IMR-90 (cell line): ENCODE results near the gene WDR1. TPM values are rescaled to one million over a fixed set of nuclear protein-coding genes. Genes with fewer than 3 reads are reported as not detected.
A peak's percentile ranks its signal among the peaks of the same experiment; 100 is the strongest.

ENCODE experiments used
- ATAC-seq: fragments of 200-7000 bp; cut with Tn5 transposase; 2 replicates; pipeline ENCODE4 v1.9.1; 2020; ENCODE audit warnings: low read depth, mild to moderate bottlenecking, moderate library complexity
- BruUV-seq: library from RNA; stranded (reverse); fragments of 400-500 nt; replicated peaks from 2 replicates; lab custom pipeline; 2021; lab: Mats Ljungman, UMichigan
- CTCF ChIA-PET: fragments of 300-600 bp; formaldehyde crosslinking; extraction: SDS; loops from one replicate; lab custom pipeline; 2021; ENCODE audit warnings: antibody characterized with exemption; lab: Yijun Ruan, JAX
- POLR2A ChIA-PET: fragments of 300-600 bp; sonication (Branson Sonifier 250); formaldehyde crosslinking; loops from one replicate; lab custom pipeline; 2022; ENCODE audit warnings: antibody characterized with exemption; ENCODE audit not compliant: unreplicated experiment; lab: Charles Lee
- DNase-seq: peaks from one replicate; pipeline ENCODE4 v3.0.0; 2013
- H2AFZ ChIP-seq: replicated peaks from 2 replicates; pipeline ENCODE3; 2013; ENCODE audit warnings: low read length, mild to moderate bottlenecking; ENCODE audit not compliant: poor library complexity
- H2AK5ac ChIP-seq: 2 replicates; pipeline ENCODE4 v1.6.1; 2013; ENCODE audit warnings: low read depth, low read length, inconsistent platforms
- H2AK9ac ChIP-seq: replicated peaks from 2 replicates; pipeline ENCODE3; 2013; ENCODE audit warnings: mild to moderate bottlenecking, low read depth, low read length, moderate library complexity; ENCODE audit not compliant: poor library complexity
- H2BK120ac ChIP-seq: 2 replicates; pipeline ENCODE4 v1.6.1; 2013; ENCODE audit warnings: low read depth, low read length, inconsistent platforms
- H2BK15ac ChIP-seq: 3 replicates; pipeline ENCODE4 v1.6.1; 2013; ENCODE audit warnings: low read depth, low read length, inconsistent platforms
- H2BK20ac ChIP-seq: 2 replicates; pipeline ENCODE4 v1.6.1; 2013; ENCODE audit warnings: low read depth, mild to moderate bottlenecking, inconsistent platforms, low read length, moderate library complexity
- H2BK5ac ChIP-seq: 2 replicates; pipeline ENCODE4 v1.6.1; 2013; ENCODE audit warnings: mild to moderate bottlenecking, low read depth, low read length, inconsistent platforms; ENCODE audit not compliant: poor library complexity, severe bottlenecking
- H3K14ac ChIP-seq: replicated peaks from 2 replicates; pipeline ENCODE4 v1.6.1; 2013; ENCODE audit warnings: low read depth, low read length, inconsistent platforms
- H3K18ac ChIP-seq: 2 replicates; pipeline ENCODE4 v1.6.1; 2013; ENCODE audit warnings: low read depth, low read length, control low read depth
- H3K23ac ChIP-seq: 2 replicates; pipeline ENCODE4 v1.6.1; 2013; ENCODE audit warnings: low read depth, low read length, inconsistent platforms
- H3K27ac ChIP-seq: 2 replicates; pipeline ENCODE4 v1.5.1; 2013; ENCODE audit warnings: mild to moderate bottlenecking, control low read depth, low read length; ENCODE audit not compliant: insufficient read depth
- H3K27me3 ChIP-seq: 2 replicates; pipeline ENCODE4 v1.6.1; 2013; ENCODE audit warnings: low read length; ENCODE audit not compliant: control insufficient read depth, insufficient read depth
- H3K36me3 ChIP-seq: 2 replicates; pipeline ENCODE4 v1.6.1; 2013; ENCODE audit warnings: low read length, mixed read lengths; ENCODE audit not compliant: control insufficient read depth, insufficient read depth
- H3K4ac ChIP-seq: 2 replicates; pipeline ENCODE4 v1.6.1; 2013; ENCODE audit warnings: low read depth, low read length, inconsistent platforms
- H3K4me1 ChIP-seq: 2 replicates; pipeline ENCODE4 v1.6.1; 2013; ENCODE audit warnings: low read length, mixed read lengths; ENCODE audit not compliant: control insufficient read depth, insufficient read depth
- H3K4me2 ChIP-seq: 2 replicates; pipeline ENCODE4 v1.6.1; 2013; ENCODE audit warnings: low read depth, mild to moderate bottlenecking, control low read depth, low read length, moderate library complexity
- H3K4me3 ChIP-seq: 2 replicates; pipeline ENCODE4 v1.5.1; 2013; ENCODE audit warnings: low read depth, mild to moderate bottlenecking, control low read depth, low read length, moderate library complexity; ENCODE audit not compliant: insufficient read depth
- H3K56ac ChIP-seq: 2 replicates; pipeline ENCODE4 v1.6.1; 2013; ENCODE audit warnings: low read length, inconsistent platforms; ENCODE audit not compliant: insufficient read depth; ENCODE audit errors: extremely low read depth
- H3K79me1 ChIP-seq, 2 experiments: 2 replicates each; pipeline ENCODE4 v1.6.1; 2013; ENCODE audit warnings: low read length in 2 of 2, inconsistent platforms in 1 of 2, low read depth in 1 of 2
- H3K9ac ChIP-seq: 2 replicates; pipeline ENCODE4 v1.6.1; 2013; ENCODE audit warnings: low read depth, low read length, control low read depth
- H3K9me1 ChIP-seq: 2 replicates; pipeline ENCODE4 v1.6.1; 2013; ENCODE audit warnings: low read length, inconsistent platforms; ENCODE audit not compliant: insufficient read depth
- H3K9me3 ChIP-seq: 2 replicates; pipeline ENCODE4 v1.6.1; 2013; ENCODE audit warnings: low read length; ENCODE audit not compliant: control insufficient read depth, insufficient read depth
- H4K20me1 ChIP-seq: 2 replicates; pipeline ENCODE4 v1.6.1; 2013; ENCODE audit warnings: low read length, inconsistent platforms; ENCODE audit not compliant: insufficient read depth
- H4K5ac ChIP-seq: 2 replicates; pipeline ENCODE4 v1.6.1; 2013; ENCODE audit warnings: mild to moderate bottlenecking, low read depth, low read length, control low read depth
- H4K8ac ChIP-seq, 2 experiments: 2 replicates each; pipeline ENCODE4 v1.6.1; 2013; ENCODE audit warnings: low read depth in 2 of 2, low read length in 2 of 2, control low read depth in 1 of 2, inconsistent platforms in 1 of 2
- H4K91ac ChIP-seq: 2 replicates; pipeline ENCODE4 v1.6.1; 2013; ENCODE audit warnings: low read depth, low read length, inconsistent platforms; ENCODE audit not compliant: insufficient read depth
- BHLHE40 ChIP-seq: fragments of 150-350 bp; IDR thresholded peaks from 2 replicates; pipeline ENCODE4 v1.6.1; 2016; ENCODE audit warnings: mild to moderate bottlenecking, low read depth, low read length
- CEBPB ChIP-seq: IDR thresholded peaks from 2 replicates; pipeline ENCODE4 v1.6.1; 2012; ENCODE audit warnings: low read depth, low read length, improper control_type of control experiment
- CHD1 ChIP-seq: IDR thresholded peaks from 2 replicates; pipeline ENCODE4 v1.6.1; 2012; ENCODE audit warnings: low read depth, low read length, improper control_type of control experiment
- FOS ChIP-seq: fragments of 150-350 bp; IDR thresholded peaks from 2 replicates; pipeline ENCODE4 v1.6.1; 2016; ENCODE audit warnings: low read depth, low read length
- MAFK ChIP-seq: IDR thresholded peaks from 2 replicates; pipeline ENCODE4 v1.6.1; 2012; ENCODE audit warnings: low read depth, low read length, improper control_type of control experiment
- MAZ ChIP-seq: IDR thresholded peaks from 2 replicates; pipeline ENCODE4 v1.6.1; 2012; ENCODE audit warnings: low read depth, mild to moderate bottlenecking, low read length, improper control_type of control experiment, moderate library complexity, borderline replicate concordance
- MXI1 ChIP-seq: IDR thresholded peaks from 2 replicates; pipeline ENCODE4 v1.6.1; 2012; ENCODE audit warnings: low read depth, mild to moderate bottlenecking, low read length, moderate library complexity, borderline replicate concordance
- NFE2L2 ChIP-seq: fragments of 150-350 bp; IDR thresholded peaks from 2 replicates; pipeline ENCODE4 v1.6.1; 2016; ENCODE audit warnings: low read depth, mild to moderate bottlenecking, low read length
- POLR2A ChIP-seq: IDR thresholded peaks from 2 replicates; pipeline ENCODE4 v1.6.1; 2012; ENCODE audit warnings: mild to moderate bottlenecking, low read depth, low read length
- RAD21 ChIP-seq: IDR thresholded peaks from 2 replicates; pipeline ENCODE4 v1.6.1; 2012; ENCODE audit warnings: low read length, improper control_type of control experiment
- RCOR1 ChIP-seq: IDR thresholded peaks from 2 replicates; pipeline ENCODE4 v1.6.1; 2012; ENCODE audit warnings: mild to moderate bottlenecking, low read length, improper control_type of control experiment; ENCODE audit not compliant: insufficient replicate concordance
- RFX5 ChIP-seq: IDR thresholded peaks from 2 replicates; pipeline ENCODE4 v1.8.0; 2012; ENCODE audit warnings: low read depth, mild to moderate bottlenecking, low read length, moderate library complexity
- SMC3 ChIP-seq: fragments of 150-350 bp; IDR thresholded peaks from 2 replicates; pipeline ENCODE4 v1.6.1; 2016; ENCODE audit warnings: low read depth, mild to moderate bottlenecking, antibody characterized with exemption, low read length, moderate library complexity
- USF2 ChIP-seq: fragments of 150-350 bp; IDR thresholded peaks from 2 replicates; pipeline ENCODE4 v1.6.1; 2017; ENCODE audit warnings: mild to moderate bottlenecking, antibody characterized with exemption, low read length, low read depth
- WGBS, 2 experiments: methylation state at CpG; one replicate each; pipeline versions ENCODE4 v1.1.5 to v1.1.7; 2013; ENCODE audit warnings: missing lambda C conversion rate in 2 of 2; ENCODE audit not compliant: insufficient read length in 1 of 2; ENCODE audit errors: extremely low coverage in 2 of 2; 5-methylcytosine and 5-hydroxymethylcytosine counted together
- dilution Hi-C: fragments of 300-500 bp; cut with HindIII; formaldehyde crosslinking; loops from one replicate; pipeline ENCODE4 v1.14.3; 2018; ENCODE audit warnings: low sequenced_read_pairs; ENCODE audit not compliant: unreplicated experiment
- in situ Hi-C: fragments of 300-500 bp; cut with MboI; formaldehyde crosslinking; loops from 3 replicates; pipeline ENCODE4 v1.14.3; 2019; ENCODE audit warnings: low sequenced_read_pairs, inconsistent platforms, mixed read lengths
- intact Hi-C: fragments of 100-400 bp; cut with micrococcal nuclease; formaldehyde crosslinking; loops from 2 replicates; pipeline ENCODE4 v1.10.0; 2022
- polyA plus RNA-seq, 3 experiments: library from polyadenylated mRNA; depleted of rRNA; stranded (reverse); fragments of >200 nt; gene quantifications; 2 replicates each; pipeline ENCODE4 v1.2.3, GENCODE V29; 2012; ENCODE audit warnings: low replicate concordance in 1 of 3
- total RNA-seq: library from RNA; depleted of rRNA; stranded (reverse); fragments of >200 nt; gene quantifications from 2 replicates; pipeline ENCODE4 v1.2.3, GENCODE V29; 2012
- TF ChIP-seq, protein P1 (sequence below): fragments of 150-350 bp; IDR thresholded peaks from 2 replicates; pipeline ENCODE4 v1.6.1; 2016; ENCODE audit warnings: low read depth, mild to moderate bottlenecking, low read length, moderate library complexity, borderline replicate concordance
- TF ChIP-seq, protein P2 (sequence below): conservative IDR thresholded peaks from 2 replicates; pipeline ENCODE4 v1.5.1; 2012; ENCODE audit warnings: mild to moderate bottlenecking, low read depth, low read length, improper control_type of control experiment

Gene WDR1
- total and polyA plus RNA-seq, 2 of the 4 experiments (the other 2 are of a cell fraction): 725 to 992 TPM

DNA sequence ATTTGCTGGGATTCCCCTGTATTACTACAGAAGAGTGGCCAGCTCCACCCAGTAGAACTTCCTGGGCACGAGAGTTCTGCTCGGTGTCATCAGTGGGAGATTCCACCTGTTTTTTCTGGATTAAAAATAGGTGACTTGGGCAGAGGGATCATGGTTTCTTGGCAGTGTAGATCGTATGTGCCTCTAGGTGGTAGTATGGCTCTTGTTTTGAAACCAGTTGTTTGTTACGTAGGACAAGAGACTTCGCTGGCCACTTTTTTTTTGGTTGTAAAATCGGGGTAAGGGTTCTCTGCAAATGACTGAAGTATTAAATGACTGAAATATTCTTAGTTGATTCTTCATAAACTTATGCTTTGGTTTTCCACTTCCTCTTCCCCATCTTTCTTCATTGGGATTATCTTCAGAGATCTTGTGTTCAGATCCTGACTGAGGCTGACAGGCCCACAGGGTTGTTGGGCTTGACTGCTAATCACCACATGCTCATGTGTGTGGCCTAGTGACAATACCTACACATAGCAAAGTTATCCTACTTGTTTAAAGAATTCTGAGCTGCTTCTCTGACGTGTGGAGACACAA is 43.8 kb upstream of the WDR1 start:
- H3K56ac ChIP-seq: no peak overlapping the region
- H3K9ac ChIP-seq: no peak overlapping the region
- H3K9me3 ChIP-seq: no peaks in the 10 kb centered on the region
- no peak overlapping the region for H4K8ac ChIP-seq
- no CpG with 5 or more reads among the region's 7 CpGs for WGBS, 2 experiments
- no peak for ATAC-seq
- no peak overlapping the region for H3K14ac ChIP-seq
- no peak overlapping the region for H3K18ac ChIP-seq
- H2AK9ac ChIP-seq: no peak overlapping the region
- dilution Hi-C loops: loop anchor here (25.0 kb wide), 1 partner anchor 252 kb away; no protein-coding TSS in a partner anchor
- no peak overlapping the region for H3K4ac ChIP-seq
- in situ Hi-C loops: loop anchor here (5.0 kb wide), 1 partner anchor 387 kb away; no protein-coding TSS in a partner anchor
- no peak overlapping the region for H3K27ac ChIP-seq
- H2AK5ac ChIP-seq: no peak overlapping the region
- H4K91ac ChIP-seq: no peak overlapping the region
- no peaks in the 10 kb centered on the region for H3K36me3 ChIP-seq
- peaks cover 12% of the 10 kb centered on the region for H3K27me3 ChIP-seq
- H4K5ac ChIP-seq: no peak overlapping the region
- no TSS peak for BruUV-seq
- H3K4me1 ChIP-seq: peaks cover 2% of the 10 kb centered on the region
- ChIA-PET POLR2A (no interaction called here), CTCF (interaction anchor here (0.7 kb wide), 1 partner anchor 242 kb away, joined by 4 read pairs; no protein-coding TSS in a partner anchor)
- intact Hi-C loops: no loop called here
- no peaks in the 10 kb centered on the region for H3K79me1 ChIP-seq
- no peak overlapping the region for H2BK20ac ChIP-seq
- TF ChIP-seq MAZ (no peak), MXI1 (no peak), RAD21 (peak; percentile 44), FOS (no peak), CEBPB (no peak), SMC3 (0 out of 2 replicates have a peak, but pooled peaks have one; percentile 8), RCOR1 (no peak), USF2 (no peak), RFX5 (no peak), POLR2A (no peak), CHD1 (no peak), NFE2L2 (no peak), BHLHE40 (no peak), MAFK (no peak)
- TF ChIP-seq, protein P1, sequence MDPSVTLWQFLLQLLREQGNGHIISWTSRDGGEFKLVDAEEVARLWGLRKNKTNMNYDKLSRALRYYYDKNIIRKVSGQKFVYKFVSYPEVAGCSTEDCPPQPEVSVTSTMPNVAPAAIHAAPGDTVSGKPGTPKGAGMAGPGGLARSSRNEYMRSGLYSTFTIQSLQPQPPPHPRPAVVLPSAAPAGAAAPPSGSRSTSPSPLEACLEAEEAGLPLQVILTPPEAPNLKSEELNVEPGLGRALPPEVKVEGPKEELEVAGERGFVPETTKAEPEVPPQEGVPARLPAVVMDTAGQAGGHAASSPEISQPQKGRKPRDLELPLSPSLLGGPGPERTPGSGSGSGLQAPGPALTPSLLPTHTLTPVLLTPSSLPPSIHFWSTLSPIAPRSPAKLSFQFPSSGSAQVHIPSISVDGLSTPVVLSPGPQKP: no peak
- TF ChIP-seq, protein P2, sequence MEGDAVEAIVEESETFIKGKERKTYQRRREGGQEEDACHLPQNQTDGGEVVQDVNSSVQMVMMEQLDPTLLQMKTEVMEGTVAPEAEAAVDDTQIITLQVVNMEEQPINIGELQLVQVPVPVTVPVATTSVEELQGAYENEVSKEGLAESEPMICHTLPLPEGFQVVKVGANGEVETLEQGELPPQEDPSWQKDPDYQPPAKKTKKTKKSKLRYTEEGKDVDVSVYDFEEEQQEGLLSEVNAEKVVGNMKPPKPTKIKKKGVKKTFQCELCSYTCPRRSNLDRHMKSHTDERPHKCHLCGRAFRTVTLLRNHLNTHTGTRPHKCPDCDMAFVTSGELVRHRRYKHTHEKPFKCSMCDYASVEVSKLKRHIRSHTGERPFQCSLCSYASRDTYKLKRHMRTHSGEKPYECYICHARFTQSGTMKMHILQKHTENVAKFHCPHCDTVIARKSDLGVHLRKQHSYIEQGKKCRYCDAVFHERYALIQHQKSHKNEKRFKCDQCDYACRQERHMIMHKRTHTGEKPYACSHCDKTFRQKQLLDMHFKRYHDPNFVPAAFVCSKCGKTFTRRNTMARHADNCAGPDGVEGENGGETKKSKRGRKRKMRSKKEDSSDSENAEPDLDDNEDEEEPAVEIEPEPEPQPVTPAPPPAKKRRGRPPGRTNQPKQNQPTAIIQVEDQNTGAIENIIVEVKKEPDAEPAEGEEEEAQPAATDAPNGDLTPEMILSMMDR: peak; percentile 40; the same call in 1 of the 2 replicates
- no peaks in the 10 kb centered on the region for H4K20me1 ChIP-seq
- H3K23ac ChIP-seq: no peak overlapping the region
- H2BK120ac ChIP-seq: no peak overlapping the region
- no peaks in the 10 kb centered on the region for H3K9me1 ChIP-seq
- H2BK15ac ChIP-seq: no peak overlapping the region
- H3K4me3 ChIP-seq: no peak overlapping the region
- peak; percentile 24 for DNase-seq
- H2BK5ac ChIP-seq: no peak overlapping the region
- H2AFZ ChIP-seq: no peak overlapping the region
- no peak overlapping the region for H3K4me2 ChIP-seq
